Measurements from ENCODE around the gene BLOC1S2.
"Not testable (repeated sequence)": the region's sequence is repeated elsewhere in the genome, so short reads cannot be mapped to it uniquely, and the experiment has no call there.

BLOC1S2 gene
- 38.6 to 76.5 reads per million in 2 experiments for total RNA-seq

- peak; percentile 74 for DNase-seq (ENCODE audit: low read depth)
These were observed at the start of gene BLOC1S2 for GRCh38 chr10:100286051-100287033. TSS of gene BLOC1S2 (minus strand) at chr10:100286680. CDS start at chr10:100286659, 21 bp downstream.

- DNase-seq (ENCODE audit: low read depth), result no peak
These were observed 48.3 kb upstream of the BLOC1S2 start for GRCh38 chr10:100334762-100335161.

- DNase-seq (ENCODE audit: low read depth), result no peak
These were observed 47.4 kb upstream of the BLOC1S2 start for GRCh38 chr10:100333661-100334440.

- no peak for DNase-seq (ENCODE audit: low read depth)
These were observed 46.6 kb upstream of the BLOC1S2 start for GRCh38 chr10:100333106-100333505.

GRCh38 chr10:100330079-100330478, 43.6 kb upstream of the BLOC1S2 start, which contains the start of gene PKD2L1:
TSS of gene PKD2L1 (minus strand) at chr10:100330228. CDS start at chr10:100330103, 125 bp downstream.
- no peak for DNase-seq (ENCODE audit: low read depth)

GRCh38 chr10:100328198-100328597, 41.7 kb upstream of the BLOC1S2 start:
- DNase-seq (ENCODE audit: low read depth), result no peak

GRCh38 chr10:100327718-100328009, 41.2 kb upstream of the BLOC1S2 start:
- DNase-seq (ENCODE audit: low read depth), result no peak

- no peak for DNase-seq (ENCODE audit: low read depth)
These were observed 40.7 kb upstream of the BLOC1S2 start for GRCh38 chr10:100327007-100327717.

- no peak for DNase-seq (ENCODE audit: low read depth)
These were observed 38.7 kb upstream of the BLOC1S2 start for GRCh38 chr10:100325158-100325557.

GRCh38 chr10:100319707-100320402, 33.4 kb upstream of the BLOC1S2 start:
- no peak for DNase-seq (ENCODE audit: low read depth)

GRCh38 chr10:100318207-100318606, 31.7 kb upstream of the BLOC1S2 start:
- no peak for DNase-seq (ENCODE audit: low read depth)

GRCh38 chr10:100315615-100316014, 29.1 kb upstream of the BLOC1S2 start:
- no peak for DNase-seq (ENCODE audit: low read depth)

GRCh38 chr10:100311298-100311697, 24.8 kb upstream of the BLOC1S2 start:
- no peak for DNase-seq (ENCODE audit: low read depth)

- DNase-seq (ENCODE audit: low read depth), result no peak
These were observed 21.2 kb upstream of the BLOC1S2 start for GRCh38 chr10:100307684-100308083.

- no peak for DNase-seq (ENCODE audit: low read depth)
These were observed 20.4 kb upstream of the BLOC1S2 start for GRCh38 chr10:100306861-100307260.

- no peak for DNase-seq (ENCODE audit: low read depth)
These were observed 17.9 kb upstream of the BLOC1S2 start for GRCh38 chr10:100304414-100304813.

- no peak for DNase-seq (ENCODE audit: low read depth)
These were observed 17.3 kb upstream of the BLOC1S2 start for GRCh38 chr10:100303724-100304319.

- not testable (repeated sequence) for DNase-seq (ENCODE audit: low read depth)
These were observed 14.6 kb upstream of the BLOC1S2 start for GRCh38 chr10:100301123-100301522.

- no peak for DNase-seq (ENCODE audit: low read depth)
These were observed 10.8 kb upstream of the BLOC1S2 start for GRCh38 chr10:100297242-100297641.

- DNase-seq (ENCODE audit: low read depth), result no peak
These were observed 6.6 kb upstream of the BLOC1S2 start for GRCh38 chr10:100293066-100293465.

GRCh38 chr10:100292300-100292699, 5.8 kb upstream of the BLOC1S2 start:
- not testable (repeated sequence) for DNase-seq (ENCODE audit: low read depth)
